K562 (cell line): ENCODE results near the gene ZC3H6. TPM values are rescaled to one million over a fixed set of nuclear protein-coding genes. Genes with fewer than 3 reads are reported as not detected.

ENCODE experiments used
- BHLHE40 ChIP-seq: IDR thresholded peaks from 2 replicates; pipeline ENCODE4 v1.6.1; 2011; ENCODE audit warnings: low read length, improper control_type of control experiment
- COPS2 ChIP-seq: fragments of 450-650 bp; conservative IDR thresholded peaks from 2 replicates; pipeline ENCODE4 v1.6.1; 2016; ENCODE audit warnings: mild to moderate bottlenecking, moderate library complexity
- MAFF ChIP-seq: IDR thresholded peaks from 2 replicates; pipeline ENCODE4 v1.6.1; 2012; ENCODE audit warnings: low read length, improper control_type of control experiment
- SMAD3 ChIP-seq: fragments of 450-650 bp; formaldehyde crosslinking; conservative IDR thresholded peaks from 2 replicates; pipeline ENCODE4 v1.4.0; 2020; ENCODE audit warnings: mild to moderate bottlenecking
- SMAD4 ChIP-seq: fragments of 250-450 bp; sonication (Bioruptor Pico); conservative IDR thresholded peaks from 2 replicates; pipeline ENCODE4 v1.8.0; 2021; ENCODE audit warnings: inconsistent platforms, mild to moderate bottlenecking, moderate library complexity
- SP2 ChIP-seq: IDR thresholded peaks from 2 replicates; pipeline ENCODE4 v1.6.1; 2011; ENCODE audit warnings: mild to moderate bottlenecking, low read depth, low read length, moderate library complexity; ENCODE audit not compliant: poor library complexity, severe bottlenecking; ENCODE audit errors: extremely low read depth
- THAP7 ChIP-seq: fragments of 250-450 bp; sonication (Bioruptor Pico); IDR thresholded peaks from 2 replicates; pipeline ENCODE4 v1.5.0; 2021
- ZBTB40 ChIP-seq, 2 experiments: fragments of 450-650 bp in 1 of 2; sonication (generic) in 1 of 2; formaldehyde crosslinking in 1 of 2; IDR thresholded peaks; 2 replicates each; pipeline versions ENCODE4 v1.7.1 to v1.9.0; 2016 to 2022; ENCODE audit warnings: inconsistent platforms in 1 of 2, mild to moderate bottlenecking in 1 of 2, missing genetic modification reagents in 1 of 2
- polyA plus RNA-seq, 8 experiments: library from polyadenylated mRNA; depleted of rRNA in 4 of 8; stranded (reverse) in 5 of 8; unstranded in 3 of 8; fragments of >200 nt; fragmentation: Nextera tagmentation in 2 of 8; fragmentation: Illumina TruSeq in 1 of 8; extraction: Ambion mirVana in 2 of 8; extraction: Trizol in 1 of 8; gene quantifications; 2 replicates each; pipeline versions ENCODE4 v1.2.1 to v1.2.3, GENCODE V29; 2011 to 2014; ENCODE audit warnings: inconsistent platforms in 1 of 8, missing spikeins in 1 of 8
- total RNA-seq, 7 experiments: library from RNA; depleted of rRNA in 6 of 7; stranded (reverse); fragments of >200 nt in 6 of 7; fragmentation: Illumina TruSeq in 2 of 7; extraction: Trizol in 2 of 7; gene quantifications; 2 replicates each; pipeline versions ENCODE4 v1.2.1 to v1.2.3, GENCODE V29; 2011 to 2021; ENCODE audit warnings: low replicate concordance in 1 of 7
- TF ChIP-seq, protein P1 (sequence below): IDR thresholded peaks from 2 replicates; pipeline ENCODE4 v1.6.1; 2011; ENCODE audit not compliant: insufficient read length; ENCODE audit errors: extremely low read depth
- TF ChIP-seq, protein P2 (sequence below): fragments of 450-650 bp; formaldehyde crosslinking; IDR thresholded peaks from 2 replicates; pipeline ENCODE4 v1.4.0; 2020; ENCODE audit warnings: mild to moderate bottlenecking, moderate library complexity
- TF ChIP-seq, protein P3 (sequence below): fragments of 250-450 bp; sonication (Bioruptor Pico); IDR thresholded peaks from 2 replicates; pipeline ENCODE4 v1.5.0; 2020; ENCODE audit warnings: mild to moderate bottlenecking

Gene ZC3H6
- total and polyA plus RNA-seq, 9 of the 15 experiments (the other 6 are each of a cell fraction or from before 2014, with no cell fraction given): 0.45 to 1.9 (median 1.5) TPM

- TF ChIP-seq ZBTB40 (IDR thresholded peaks at IDR 0.05) (0 out of 2 replicates have a peak, but pooled peaks have one; percentile 40), ZBTB40 (CRISPR knock-in tag; IDR thresholded peaks at IDR 0.05) (no peak), SP2 (no peak), BHLHE40 (no peak), MAFF (peak; percentile 46; the same call in 1 of the 2 replicates), SMAD3 (CRISPR knock-in tag) (no peak), THAP7 (CRISPR knock-in tag) (no peak), COPS2 (no peak), SMAD4 (0 out of 2 replicates have a peak, but pooled peaks have one; percentile 8)
- TF ChIP-seq, protein P1, sequence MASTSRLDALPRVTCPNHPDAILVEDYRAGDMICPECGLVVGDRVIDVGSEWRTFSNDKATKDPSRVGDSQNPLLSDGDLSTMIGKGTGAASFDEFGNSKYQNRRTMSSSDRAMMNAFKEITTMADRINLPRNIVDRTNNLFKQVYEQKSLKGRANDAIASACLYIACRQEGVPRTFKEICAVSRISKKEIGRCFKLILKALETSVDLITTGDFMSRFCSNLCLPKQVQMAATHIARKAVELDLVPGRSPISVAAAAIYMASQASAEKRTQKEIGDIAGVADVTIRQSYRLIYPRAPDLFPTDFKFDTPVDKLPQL: no peak
- TF ChIP-seq, protein P2, sequence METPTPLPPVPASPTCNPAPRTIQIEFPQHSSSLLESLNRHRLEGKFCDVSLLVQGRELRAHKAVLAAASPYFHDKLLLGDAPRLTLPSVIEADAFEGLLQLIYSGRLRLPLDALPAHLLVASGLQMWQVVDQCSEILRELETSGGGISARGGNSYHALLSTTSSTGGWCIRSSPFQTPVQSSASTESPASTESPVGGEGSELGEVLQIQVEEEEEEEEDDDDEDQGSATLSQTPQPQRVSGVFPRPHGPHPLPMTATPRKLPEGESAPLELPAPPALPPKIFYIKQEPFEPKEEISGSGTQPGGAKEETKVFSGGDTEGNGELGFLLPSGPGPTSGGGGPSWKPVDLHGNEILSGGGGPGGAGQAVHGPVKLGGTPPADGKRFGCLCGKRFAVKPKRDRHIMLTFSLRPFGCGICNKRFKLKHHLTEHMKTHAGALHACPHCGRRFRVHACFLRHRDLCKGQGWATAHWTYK (CRISPR knock-in tag): no peak
- TF ChIP-seq, protein P3, sequence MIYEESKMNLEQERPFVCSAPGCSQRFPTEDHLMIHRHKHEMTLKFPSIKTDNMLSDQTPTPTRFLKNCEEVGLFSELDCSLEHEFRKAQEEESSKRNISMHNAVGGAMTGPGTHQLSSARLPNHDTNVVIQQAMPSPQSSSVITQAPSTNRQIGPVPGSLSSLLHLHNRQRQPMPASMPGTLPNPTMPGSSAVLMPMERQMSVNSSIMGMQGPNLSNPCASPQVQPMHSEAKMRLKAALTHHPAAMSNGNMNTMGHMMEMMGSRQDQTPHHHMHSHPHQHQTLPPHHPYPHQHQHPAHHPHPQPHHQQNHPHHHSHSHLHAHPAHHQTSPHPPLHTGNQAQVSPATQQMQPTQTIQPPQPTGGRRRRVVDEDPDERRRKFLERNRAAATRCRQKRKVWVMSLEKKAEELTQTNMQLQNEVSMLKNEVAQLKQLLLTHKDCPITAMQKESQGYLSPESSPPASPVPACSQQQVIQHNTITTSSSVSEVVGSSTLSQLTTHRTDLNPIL (CRISPR knock-in tag): no peak
Measured at GRCh38 chr2:112272669-112273068, 2.7 kb upstream of the ZC3H6 start (continued).
